H1 (cell line): Measurements from ENCODE around the gene POLD4. TPM values are rescaled to one million over a fixed set of nuclear protein-coding genes. Genes with fewer than 3 reads are reported as not detected.
A peak's percentile ranks its signal among the peaks of the same experiment; 100 is the strongest.

ENCODE experiments used
- BACH1 ChIP-seq: IDR thresholded peaks from 2 replicates; pipeline ENCODE4 v1.6.1; 2012; ENCODE audit warnings: low read length, improper control_type of control experiment
- CEBPB ChIP-seq: IDR thresholded peaks from 2 replicates; pipeline ENCODE4 v1.6.1; 2012; ENCODE audit warnings: low read depth, low read length
- CHD1 ChIP-seq: IDR thresholded peaks from 2 replicates; pipeline ENCODE4 v1.6.1; 2012; ENCODE audit warnings: low read depth, low read length, improper control_type of control experiment
- CREB1 ChIP-seq: IDR thresholded peaks from 2 replicates; pipeline ENCODE4 v1.6.1; 2012; ENCODE audit warnings: inconsistent platforms
- CTBP2 ChIP-seq: IDR thresholded peaks from 2 replicates; pipeline ENCODE4 v1.7.0; 2011; ENCODE audit warnings: borderline replicate concordance, mild to moderate bottlenecking, moderate library complexity, mixed read lengths, low read length; ENCODE audit not compliant: insufficient read depth, insufficient read length
- HDAC2 ChIP-seq, 2 experiments: fragments of 300-600 bp in 1 of 2; sonication (generic) in 1 of 2; IDR thresholded peaks; 2 replicates each; pipeline ENCODE4 v1.6.1; 2011 to 2012; ENCODE audit warnings: low read depth in 2 of 2, low read length in 2 of 2, mild to moderate bottlenecking in 2 of 2, moderate library complexity in 2 of 2, borderline replicate concordance in 1 of 2, inconsistent platforms in 1 of 2
- HDAC6 ChIP-seq: IDR thresholded peaks from one replicate; pipeline ENCODE4 v1.7.1; 2012; ENCODE audit warnings: low read depth, mild to moderate bottlenecking, inconsistent platforms, low read length, moderate library complexity
- JUN ChIP-seq: IDR thresholded peaks from 2 replicates; pipeline ENCODE4 v1.6.1; 2011; ENCODE audit warnings: low read depth, mild to moderate bottlenecking, improper control_type of control experiment, low read length
- JUND ChIP-seq: IDR thresholded peaks from 2 replicates; pipeline ENCODE4 v1.6.1; 2011; ENCODE audit warnings: mild to moderate bottlenecking, improper control_type of control experiment, low read length
- MAFK ChIP-seq: IDR thresholded peaks from 2 replicates; pipeline ENCODE4 v1.6.1; 2012; ENCODE audit warnings: low read depth, mild to moderate bottlenecking, improper control_type of control experiment, low read length
- NANOG ChIP-seq: IDR thresholded peaks from 2 replicates; pipeline ENCODE4 v1.6.1; 2011; ENCODE audit warnings: low read length, low read depth, mild to moderate bottlenecking, inconsistent platforms; ENCODE audit not compliant: insufficient read depth, poor library complexity, severe bottlenecking
- PHF8 ChIP-seq: fragments of 200-600 bp; sonication (generic); conservative IDR thresholded peaks from 2 replicates; pipeline ENCODE4 v1.7.1; 2012; ENCODE audit warnings: low read depth, mild to moderate bottlenecking, inconsistent platforms, low read length, moderate library complexity
- POLR2A ChIP-seq, 2 experiments: IDR thresholded peaks; 1 replicate in 1 of 2; 2 replicates in 1 of 2; pipeline ENCODE4 v1.6.1; 2011; ENCODE audit warnings: low read depth in 2 of 2, low read length in 2 of 2, mild to moderate bottlenecking in 2 of 2; ENCODE audit errors: control extremely low read depth in 1 of 2
- POLR2AphosphoS5 ChIP-seq: IDR thresholded peaks from 2 replicates; pipeline ENCODE4 v1.6.1; 2011; ENCODE audit warnings: low read depth, low read length
- RFX5 ChIP-seq: IDR thresholded peaks from 2 replicates; pipeline ENCODE4 v1.6.1; 2011; ENCODE audit warnings: low read depth, low read length, improper control_type of control experiment, borderline replicate concordance
- SP1 ChIP-seq: IDR thresholded peaks from 2 replicates; pipeline ENCODE4 v1.6.1; 2011; ENCODE audit warnings: low read depth, low read length
- SUZ12 ChIP-seq: fragments of 200-600 bp; sonication (generic); IDR thresholded peaks from 2 replicates; pipeline ENCODE4 v1.6.1; 2012; ENCODE audit warnings: mild to moderate bottlenecking, inconsistent platforms, low read length, moderate library complexity, mixed read lengths
- TAF1 ChIP-seq: IDR thresholded peaks from 2 replicates; pipeline ENCODE4 v1.6.1; 2011; ENCODE audit warnings: mild to moderate bottlenecking, low read depth, low read length
- TBP ChIP-seq: IDR thresholded peaks from 2 replicates; pipeline ENCODE4 v1.6.1; 2011; ENCODE audit warnings: low read depth, low read length, improper control_type of control experiment
- TCF12 ChIP-seq: IDR thresholded peaks from 2 replicates; pipeline ENCODE4 v1.6.1; 2011; ENCODE audit warnings: low read depth, mild to moderate bottlenecking, low read length
- ZNF274 ChIP-seq: IDR thresholded peaks from 2 replicates; pipeline ENCODE4 v1.7.0; 2012; ENCODE audit warnings: low read length, borderline replicate concordance; ENCODE audit errors: extremely low read depth
- polyA plus RNA-seq, 7 experiments: library from polyadenylated mRNA; depleted of rRNA in 3 of 7; stranded (reverse) in 5 of 7; unstranded in 2 of 7; fragments of >200 nt in 5 of 7; fragments of 200-250 nt in 2 of 7; gene quantifications; 1 replicate in 5 of 7; 2 replicates in 1 of 7; 4 replicates in 1 of 7; pipeline versions ENCODE4 v1.2.1 to v1.2.3, GENCODE V29; 2011 to 2013; ENCODE audit warnings: missing spikeins in 2 of 7, mixed read lengths in 2 of 7
- total RNA-seq: library from RNA; stranded (reverse); fragmentation: NEBNext Ultra II Directional; extraction: Animal tissue kit (Norgen Biotek cat#: 25700); gene quantifications from 2 replicates; pipeline ENCODE4 v1.2.1, GENCODE V29; 2021

The POLD4 gene
- total and polyA plus RNA-seq, 2 of the 8 experiments (the other 6 are each of a cell fraction or from before 2014, with no cell fraction given), result 21.2 to 46.7 TPM

- TF ChIP-seq RFX5, result no peak
- TF ChIP-seq JUND, result no peak
- TF ChIP-seq HDAC2 (IDR thresholded peaks at IDR 0.05; ENCODE audit: borderline replicate concordance in 1 of 2, low read depth in 2 of 2, low read length in 2 of 2), result no peak
- no peak for TF ChIP-seq ZNF274
- peak; percentile 28; the same call in 1 of the 2 replicates for TF ChIP-seq PHF8
- no peak for TF ChIP-seq BACH1
- TF ChIP-seq MAFK, result no peak
- TF ChIP-seq TAF1, result no peak
- TF ChIP-seq CREB1, result no peak
- no peak for TF ChIP-seq CEBPB
- no peak for TF ChIP-seq JUN
- no peak for TF ChIP-seq NANOG
- no peak for TF ChIP-seq CTBP2
- no peak; the same call in 1 of the 2 replicates for TF ChIP-seq SUZ12
- no peak for TF ChIP-seq POLR2AphosphoS5
- TF ChIP-seq CHD1, result no peak
- no peak for TF ChIP-seq TCF12
- TF ChIP-seq TBP, result no peak
- TF ChIP-seq SP1, result no peak
- TF ChIP-seq POLR2A (IDR thresholded peaks at IDR 0.05; ENCODE audit: control extremely low read depth in 1 of 2, low read depth in 2 of 2, low read length in 2 of 2), result no peak
- TF ChIP-seq HDAC6, result no peak
Measured at GRCh38 chr11:67372993-67373647, 19.8 kb upstream of the POLD4 start, which contains the start of gene CLCF1 (continued).
